ENCODE measurements around the gene DNAH9.

DNAH9 gene

GRCh38 chr17:11896199-11896598, 297.9 kb downstream of the DNAH9 start:
- TF ChIP-seq CTCF (IDR thresholded peaks at IDR 0.05; ENCODE audit: low read depth, low read length) = no peak
- no peak overlapping the region for H3K4me3 ChIP-seq (ENCODE audit: low read depth, low read length)

- TF ChIP-seq CTCF (IDR thresholded peaks at IDR 0.05; ENCODE audit: low read depth, low read length) = no peak
- no peak overlapping the region for H3K4me3 ChIP-seq (ENCODE audit: low read depth, low read length)
Measured at GRCh38 chr17:11898526-11899235, 300.4 kb downstream of the DNAH9 start.

GRCh38 chr17:11899537-11899942, 301.3 kb downstream of the DNAH9 start:
- H3K4me3 ChIP-seq (ENCODE audit: low read depth, low read length) = no peak overlapping the region
- no peak for TF ChIP-seq CTCF (IDR thresholded peaks at IDR 0.05; ENCODE audit: low read depth, low read length)

- H3K4me3 ChIP-seq (ENCODE audit: low read depth, low read length) = no peak overlapping the region
- TF ChIP-seq CTCF (IDR thresholded peaks at IDR 0.05; ENCODE audit: low read depth, low read length) = no peak
Measured at GRCh38 chr17:11900041-11900476, 301.8 kb downstream of the DNAH9 start.

- TF ChIP-seq CTCF (IDR thresholded peaks at IDR 0.05; ENCODE audit: low read depth, low read length) = no peak
- no peak overlapping the region for H3K4me3 ChIP-seq (ENCODE audit: low read depth, low read length)
Measured at GRCh38 chr17:11900655-11901054, 302.4 kb downstream of the DNAH9 start.

- TF ChIP-seq CTCF (IDR thresholded peaks at IDR 0.05; ENCODE audit: low read depth, low read length) = no peak
- H3K4me3 ChIP-seq (ENCODE audit: low read depth, low read length) = no peak overlapping the region
Measured at GRCh38 chr17:11901931-11902330, 303.7 kb downstream of the DNAH9 start.

- TF ChIP-seq CTCF (IDR thresholded peaks at IDR 0.05; ENCODE audit: low read depth, low read length) = no peak
- no peak overlapping the region for H3K4me3 ChIP-seq (ENCODE audit: low read depth, low read length)
Measured at GRCh38 chr17:11908711-11909146, 310.5 kb downstream of the DNAH9 start.

Measured in WI38 (cell line).